Stimulated activated CD4-positive, alpha-beta T cell treated with anti-CD3 and anti-CD28 coated beads, TNF-alpha, amount 100 ng/mL, for 24 hours (primary cell): ENCODE data around the gene POSTN.
"Not testable (repeated sequence)": the region's sequence is repeated elsewhere in the genome, so short reads cannot be mapped to it uniquely, and the experiment has no call there.

Experiments
- DNase-seq, 3 experiments: peaks; one replicate each; pipeline ENCODE4 v3.0.0-alpha.2; 2020; ENCODE audit warnings: low read depth in 3 of 3

Gene POSTN

DNA sequence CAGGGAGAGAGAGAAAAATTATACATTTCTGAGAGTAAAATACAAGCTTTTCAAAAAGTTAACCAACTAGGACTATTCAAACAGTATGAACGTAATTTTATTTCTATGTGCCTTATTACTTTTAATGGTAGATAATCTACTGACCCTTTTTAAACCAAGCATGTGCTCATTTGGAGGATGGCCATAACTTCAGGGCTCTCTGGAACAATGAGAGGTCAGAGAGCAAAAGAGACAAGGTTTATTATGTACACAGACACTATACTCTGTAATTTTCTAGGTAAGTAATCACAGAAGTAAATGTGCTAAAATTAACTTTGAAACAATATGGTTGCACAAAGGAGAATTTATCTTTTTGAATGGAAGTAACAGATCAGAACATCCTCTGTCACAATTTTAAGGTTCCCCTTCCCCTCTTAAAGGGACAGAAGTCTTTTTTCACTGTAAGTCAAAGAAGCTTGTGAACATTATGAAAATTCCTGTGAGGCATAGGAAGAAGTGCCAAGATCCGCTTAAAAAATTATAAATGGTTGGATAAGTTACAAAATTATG lies 1.0 kb downstream of the POSTN start:
- no peak for DNase-seq

DNA sequence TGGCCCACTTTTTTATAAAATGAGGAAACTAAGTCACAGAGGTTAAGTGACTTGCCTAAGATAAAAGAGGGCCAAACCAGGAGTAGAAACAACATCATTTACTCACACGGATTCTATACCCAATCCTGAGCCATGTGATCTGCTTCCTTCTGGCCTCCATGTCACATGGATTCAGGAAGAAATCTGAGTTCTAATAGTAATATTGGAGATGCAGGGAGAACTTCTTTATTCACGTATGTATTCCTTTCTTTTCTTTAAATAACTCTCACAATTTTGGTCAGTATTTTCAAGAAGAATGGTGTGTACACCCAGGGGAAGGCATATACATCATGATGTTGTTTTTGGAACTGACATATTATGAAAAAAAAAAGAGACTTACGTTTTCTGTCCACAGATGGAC lies 1.8 kb downstream of the POSTN start:
- DNase-seq: no peak

DNA sequence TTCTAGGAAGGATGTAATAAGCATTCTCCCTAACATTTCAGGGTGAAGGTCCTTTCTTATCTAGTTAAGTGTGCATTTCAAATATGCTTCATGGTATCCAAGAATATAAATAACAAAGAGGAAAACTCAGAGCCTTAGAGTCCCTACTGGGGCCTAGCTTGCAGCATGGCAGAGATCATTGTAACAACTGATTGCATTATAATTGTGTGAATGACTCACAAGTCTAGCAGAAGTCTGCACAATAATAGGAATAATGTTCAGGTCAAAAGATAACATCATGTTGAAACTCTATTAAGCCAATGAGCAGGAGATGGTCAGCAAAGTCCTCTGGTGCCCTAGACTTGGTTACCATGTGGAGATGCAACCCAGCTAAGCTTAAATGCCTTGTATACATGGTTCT lies 3.4 kb downstream of the POSTN start:
- DNase-seq: no peak

DNA sequence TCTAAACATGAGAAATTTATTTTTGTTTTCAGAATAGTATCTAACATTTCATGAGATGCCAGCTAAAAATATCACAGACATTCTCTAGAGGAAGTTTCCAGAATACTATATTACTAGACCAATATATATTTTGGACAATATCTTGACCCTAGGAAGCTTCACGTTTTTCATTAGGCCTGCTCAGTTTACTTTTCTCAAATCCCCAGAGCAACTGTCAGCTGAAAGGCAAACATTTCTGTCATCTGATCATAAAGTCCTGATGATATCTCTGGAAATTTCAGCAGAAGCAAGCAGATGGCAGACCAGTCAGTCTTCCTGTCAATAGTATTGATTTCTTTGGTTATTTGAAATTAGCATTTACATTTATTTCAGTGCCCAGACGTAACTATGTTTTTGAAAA lies 4.0 kb downstream of the POSTN start:
- DNase-seq: no peak

- not testable (repeated sequence) for DNase-seq
Measured at GRCh38 chr13:37589381-37589780, 9.2 kb downstream of the POSTN start.

GRCh38 chr13:37587236-37587635 lies 11.3 kb downstream of the POSTN start:
- DNase-seq: no peak

GRCh38 chr13:37586164-37586563 lies 12.4 kb downstream of the POSTN start:
- DNase-seq: no peak

GRCh38 chr13:37585541-37585940 lies 13.0 kb downstream of the POSTN start:
- no peak for DNase-seq

GRCh38 chr13:37576601-37577000 lies 22.0 kb downstream of the POSTN start:
- DNase-seq: no peak

- no peak for DNase-seq
Measured at GRCh38 chr13:37565425-37565824, 33.1 kb downstream of the POSTN start.

GRCh38 chr13:37561031-37561430 lies 37.5 kb downstream of the POSTN start:
- DNase-seq: no peak

DNA sequence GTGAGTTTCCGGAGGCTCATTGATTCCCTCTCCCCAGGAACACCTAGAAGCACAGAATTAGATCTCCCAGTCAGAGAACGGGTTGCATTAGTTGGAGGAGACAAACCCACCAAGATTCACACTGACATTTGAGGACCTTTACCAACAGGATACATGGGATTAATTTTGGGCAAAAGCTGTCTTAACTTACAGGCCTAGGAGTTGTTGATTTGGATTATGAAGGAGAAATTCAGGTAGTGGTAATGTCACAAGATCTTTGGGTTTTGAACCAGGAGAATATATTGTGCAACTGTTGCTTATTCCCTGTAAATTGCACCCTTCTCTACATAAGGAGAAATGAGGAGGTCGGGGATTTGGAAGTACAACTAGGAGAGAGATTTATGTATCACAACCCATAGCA lies 38.0 kb downstream of the POSTN start:
- DNase-seq: no peak

GRCh38 chr13:37558766-37559165 lies 39.8 kb downstream of the POSTN start:
- not testable (repeated sequence) for DNase-seq

- no peak for DNase-seq
Measured at GRCh38 chr13:37546087-37546486, 52.5 kb downstream of the POSTN start.

DNA sequence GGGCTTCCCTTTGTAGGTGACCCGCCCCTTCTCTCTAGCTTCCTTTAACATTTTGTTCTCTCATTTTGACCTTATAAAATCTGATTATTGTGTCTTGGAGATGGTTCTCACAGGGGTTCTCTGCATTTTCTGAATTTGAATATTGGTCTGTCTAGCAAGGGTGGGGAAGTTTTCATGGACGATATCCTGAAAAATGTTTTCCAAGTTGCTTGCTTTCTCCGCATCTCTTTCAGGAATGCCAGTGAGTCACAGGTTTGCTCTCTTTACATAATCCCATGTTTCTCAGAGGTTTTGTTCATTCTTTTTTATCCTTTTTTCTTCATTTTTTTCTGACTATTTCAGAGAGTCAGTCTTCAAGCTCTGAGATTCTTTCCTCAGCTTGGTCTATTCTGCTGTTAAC lies 53.6 kb downstream of the POSTN start:
- no peak for DNase-seq

DNA sequence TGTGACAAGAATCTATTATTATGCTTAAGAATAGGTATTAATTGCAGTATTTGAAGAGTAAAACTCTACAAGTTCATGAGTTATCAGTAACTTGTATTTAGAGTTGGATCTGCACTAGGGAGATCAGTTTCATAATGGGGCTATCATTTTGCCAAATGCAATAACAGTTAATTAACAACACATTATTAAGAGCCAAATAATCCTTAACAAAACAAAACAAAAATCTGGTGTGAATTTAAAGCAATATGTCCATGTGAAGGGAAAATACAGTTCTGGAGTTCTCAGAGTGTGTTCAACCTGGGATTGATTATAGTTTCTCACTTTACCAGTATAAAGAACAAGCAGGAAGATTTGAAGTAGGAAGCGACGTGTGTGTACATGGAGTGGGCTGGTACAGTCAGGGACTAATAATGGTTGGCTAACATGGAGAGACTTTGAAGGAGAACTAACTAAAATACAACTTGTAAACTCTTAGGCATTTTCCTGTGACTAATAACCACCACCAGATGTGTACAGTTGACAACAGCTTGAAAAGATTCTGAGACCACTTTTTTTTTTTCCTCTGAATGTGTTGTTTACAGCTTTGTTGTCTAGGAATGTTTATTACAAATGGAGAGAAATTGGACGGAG lies 58.5 kb downstream of the POSTN start:
- no peak for DNase-seq

DNA sequence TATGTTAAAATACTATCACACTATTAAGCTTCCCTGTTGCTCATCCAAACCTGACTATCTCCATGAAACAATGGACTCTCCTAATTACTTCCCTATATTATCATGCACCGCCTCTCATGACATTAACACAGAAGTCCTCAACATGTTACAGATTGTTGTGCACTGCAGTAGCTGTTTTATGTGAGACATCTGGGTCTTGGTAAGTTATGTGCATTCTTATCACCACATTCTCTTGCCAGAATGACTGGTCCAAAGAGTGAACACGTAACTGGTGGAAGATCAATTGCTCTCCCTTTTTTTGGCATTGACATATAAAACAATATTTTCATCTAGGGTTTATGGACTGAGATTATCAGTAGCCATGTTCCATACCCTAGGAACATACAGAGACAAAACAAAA lies 59.4 kb downstream of the POSTN start:
- DNase-seq: no peak

GRCh38 chr13:37535501-37535900 lies 63.1 kb downstream of the POSTN start:
- no peak for DNase-seq

GRCh38 chr13:37534676-37535075 lies 63.9 kb downstream of the POSTN start:
- no peak for DNase-seq

- no peak for DNase-seq
Measured at GRCh38 chr13:37534181-37534580, 64.4 kb downstream of the POSTN start.

DNA sequence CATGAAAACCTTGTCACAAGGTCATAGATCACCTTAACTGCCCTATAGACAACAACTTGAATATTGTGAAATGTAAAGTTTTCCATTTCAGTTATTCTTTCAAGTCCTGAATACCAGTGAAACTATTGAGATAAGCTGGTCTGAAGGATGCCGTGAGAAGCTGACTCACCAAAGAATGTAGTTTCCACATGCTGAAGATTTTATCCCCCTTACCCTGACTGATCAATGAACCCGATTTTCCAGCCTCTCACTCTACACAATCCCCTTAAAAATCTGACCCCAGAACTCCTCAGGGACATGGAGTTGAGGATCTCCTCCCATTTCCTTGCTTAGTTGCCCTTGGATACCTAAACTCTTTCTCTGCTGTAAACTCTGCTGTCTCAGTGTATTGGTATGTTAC lies 67.5 kb downstream of the POSTN start:
- no peak for DNase-seq

DNA sequence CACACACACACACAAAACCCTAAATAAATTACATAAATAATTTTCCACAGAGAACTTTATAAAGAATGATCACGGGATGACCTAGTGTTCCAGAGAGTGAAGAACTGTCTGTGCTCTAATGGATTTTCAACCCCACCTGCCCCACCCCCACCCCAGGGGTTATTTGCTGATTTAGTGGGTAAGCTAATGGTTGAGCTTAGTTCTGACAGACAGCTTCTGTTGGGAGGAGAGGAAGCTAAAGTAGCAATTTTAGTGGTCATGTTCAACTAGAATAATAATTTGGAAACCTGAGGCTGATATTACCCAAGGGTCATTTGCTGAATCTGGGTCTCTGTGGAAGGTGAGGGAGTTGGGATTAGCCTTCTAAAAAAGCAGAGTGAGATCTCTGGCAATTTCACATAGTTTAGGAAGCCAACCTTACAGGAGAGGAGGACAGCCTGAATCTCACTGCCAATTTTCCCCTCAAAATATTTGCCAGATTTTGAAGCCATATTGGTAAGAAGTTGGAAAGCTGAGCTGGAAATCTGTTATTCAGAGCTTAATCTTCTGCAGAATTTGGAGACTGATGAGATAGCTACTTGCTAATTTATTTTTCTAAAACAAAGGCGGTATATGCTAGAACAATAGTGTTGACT lies 68.7 kb downstream of the POSTN start:
- no peak for DNase-seq

DNA sequence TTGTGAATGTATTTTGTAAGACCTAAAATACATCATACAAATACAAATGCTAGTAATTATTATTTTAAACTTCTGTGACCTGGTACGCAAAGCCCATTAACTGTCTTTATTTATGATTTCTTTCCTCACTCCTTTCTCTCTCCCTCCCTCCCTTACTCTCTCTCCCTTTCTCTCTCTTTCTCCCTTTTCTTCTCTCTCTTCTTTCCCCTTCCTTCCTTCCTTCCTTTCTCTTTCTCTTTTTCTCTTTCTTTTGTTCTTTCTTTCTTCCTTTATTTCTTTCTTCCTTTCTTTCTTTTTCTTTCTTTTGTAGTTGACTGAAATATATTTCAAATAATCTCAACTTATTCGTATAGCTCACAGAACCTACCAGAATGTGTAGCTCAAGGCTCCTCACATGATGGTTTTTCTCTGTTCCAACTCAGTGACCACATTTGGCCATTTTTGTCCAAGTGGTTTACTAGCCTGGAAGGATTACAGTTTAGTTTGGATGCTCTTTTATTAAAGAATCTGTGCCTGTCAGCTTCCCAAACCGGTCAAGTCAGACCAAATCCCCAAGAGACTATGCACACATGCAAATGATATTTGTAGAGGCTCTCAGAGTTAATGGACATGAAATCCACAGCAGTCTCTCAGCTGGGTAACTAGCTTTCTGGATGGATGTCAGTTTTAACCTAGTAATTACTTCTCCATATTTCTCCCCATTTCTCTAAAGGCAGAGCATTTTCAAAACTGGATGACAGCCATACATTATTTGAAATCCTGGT lies 71.7 kb downstream of the POSTN start:
- no peak for DNase-seq
